ENCODE measurements around the gene UBE2I. TPM values are rescaled to one million over a fixed set of nuclear protein-coding genes. Genes with fewer than 3 reads are reported as not detected.

Gene UBE2I
- total RNA-seq, 1 donor from 2014 or later = 105 TPM

DNA sequence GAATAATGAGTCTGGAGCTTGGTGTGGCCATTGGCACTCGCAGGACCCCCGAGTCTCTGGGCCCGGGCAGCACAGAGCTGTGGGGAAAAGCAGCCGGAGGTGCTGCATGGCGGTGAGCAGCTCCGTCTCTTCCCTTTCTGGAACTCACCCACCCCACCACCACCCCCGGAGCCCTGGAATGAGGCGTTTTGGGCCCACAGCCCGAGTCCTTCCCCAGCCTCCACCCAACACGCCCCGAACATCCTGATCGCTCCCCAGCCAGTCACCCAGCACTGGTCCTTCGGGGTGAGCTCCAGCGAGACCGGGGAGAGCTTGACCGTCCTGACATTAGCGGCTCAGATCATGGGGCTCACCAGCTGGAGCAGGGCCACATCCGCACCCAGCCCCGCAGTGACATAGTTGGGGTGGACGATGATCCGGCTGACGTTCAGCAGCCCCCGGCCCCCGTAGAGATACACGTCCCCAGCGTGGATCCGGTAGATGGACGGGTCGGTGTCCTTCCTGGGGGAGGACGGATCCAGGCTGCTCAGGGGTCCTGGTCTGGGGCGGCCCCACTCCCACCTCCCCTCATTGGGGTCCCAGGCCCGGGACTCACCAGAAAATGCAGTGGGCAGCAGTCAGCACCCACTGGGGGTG, 47.1 kb upstream of the UBE2I start:
- Mint-ChIP-seq H3K27ac (ENCODE audit: unreplicated experiment) (no peak overlapping the region), H3K9me3 (ENCODE audit: low read depth) (peaks cover 3% of the 10 kb centered on the region), H3K27me3 (ENCODE audit: low read depth) (peaks cover 23% of the 10 kb centered on the region), H3K36me3 (ENCODE audit: low read depth) (no peaks in the 10 kb centered on the region), H3K4me3 (ENCODE audit: unreplicated experiment) (no peak overlapping the region), H3K4me1 (ENCODE audit: low read depth) (peaks cover 3% of the 10 kb centered on the region)
- TF ChIP-seq, protein P1, sequence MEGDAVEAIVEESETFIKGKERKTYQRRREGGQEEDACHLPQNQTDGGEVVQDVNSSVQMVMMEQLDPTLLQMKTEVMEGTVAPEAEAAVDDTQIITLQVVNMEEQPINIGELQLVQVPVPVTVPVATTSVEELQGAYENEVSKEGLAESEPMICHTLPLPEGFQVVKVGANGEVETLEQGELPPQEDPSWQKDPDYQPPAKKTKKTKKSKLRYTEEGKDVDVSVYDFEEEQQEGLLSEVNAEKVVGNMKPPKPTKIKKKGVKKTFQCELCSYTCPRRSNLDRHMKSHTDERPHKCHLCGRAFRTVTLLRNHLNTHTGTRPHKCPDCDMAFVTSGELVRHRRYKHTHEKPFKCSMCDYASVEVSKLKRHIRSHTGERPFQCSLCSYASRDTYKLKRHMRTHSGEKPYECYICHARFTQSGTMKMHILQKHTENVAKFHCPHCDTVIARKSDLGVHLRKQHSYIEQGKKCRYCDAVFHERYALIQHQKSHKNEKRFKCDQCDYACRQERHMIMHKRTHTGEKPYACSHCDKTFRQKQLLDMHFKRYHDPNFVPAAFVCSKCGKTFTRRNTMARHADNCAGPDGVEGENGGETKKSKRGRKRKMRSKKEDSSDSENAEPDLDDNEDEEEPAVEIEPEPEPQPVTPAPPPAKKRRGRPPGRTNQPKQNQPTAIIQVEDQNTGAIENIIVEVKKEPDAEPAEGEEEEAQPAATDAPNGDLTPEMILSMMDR (IDR thresholded peaks at IDR 0.05) = no peak
- DNase-seq (ENCODE audit: low spot score) = peak; percentile 74

DNA sequence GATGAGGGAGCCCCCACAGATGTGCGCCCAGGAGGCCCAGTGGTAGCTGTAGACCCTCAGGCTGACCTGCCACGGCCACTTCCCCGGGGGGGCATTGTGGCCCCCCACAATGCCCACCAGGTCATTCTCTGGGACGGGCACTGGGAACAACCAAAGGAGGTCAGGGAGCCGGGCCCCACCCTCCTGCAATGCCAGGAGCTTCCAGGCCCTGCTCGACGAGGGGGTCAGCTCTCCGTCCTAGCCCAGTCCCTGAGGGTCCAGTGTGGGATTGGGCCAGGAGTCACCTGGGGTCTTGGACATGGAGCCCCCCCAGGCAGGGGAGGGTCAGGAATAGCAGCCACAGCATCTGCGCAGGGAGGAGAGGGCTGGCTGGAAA, 46.6 kb upstream of the UBE2I start:
- H3K27ac Mint-ChIP-seq (ENCODE audit: unreplicated experiment) = no peak overlapping the region
- peaks cover 3% of the 10 kb centered on the region for H3K9me3 Mint-ChIP-seq (ENCODE audit: low read depth)
- peaks cover 23% of the 10 kb centered on the region for H3K27me3 Mint-ChIP-seq (ENCODE audit: low read depth)
- H3K4me1 Mint-ChIP-seq (ENCODE audit: low read depth) = peaks cover 3% of the 10 kb centered on the region
- no peaks in the 10 kb centered on the region for H3K36me3 Mint-ChIP-seq (ENCODE audit: low read depth)
- no peak overlapping the region for H3K4me3 Mint-ChIP-seq (ENCODE audit: unreplicated experiment)
- DNase-seq (ENCODE audit: low spot score) = peak; percentile 74
- TF ChIP-seq, protein P1 (IDR thresholded peaks at IDR 0.05) = no peak

DNA sequence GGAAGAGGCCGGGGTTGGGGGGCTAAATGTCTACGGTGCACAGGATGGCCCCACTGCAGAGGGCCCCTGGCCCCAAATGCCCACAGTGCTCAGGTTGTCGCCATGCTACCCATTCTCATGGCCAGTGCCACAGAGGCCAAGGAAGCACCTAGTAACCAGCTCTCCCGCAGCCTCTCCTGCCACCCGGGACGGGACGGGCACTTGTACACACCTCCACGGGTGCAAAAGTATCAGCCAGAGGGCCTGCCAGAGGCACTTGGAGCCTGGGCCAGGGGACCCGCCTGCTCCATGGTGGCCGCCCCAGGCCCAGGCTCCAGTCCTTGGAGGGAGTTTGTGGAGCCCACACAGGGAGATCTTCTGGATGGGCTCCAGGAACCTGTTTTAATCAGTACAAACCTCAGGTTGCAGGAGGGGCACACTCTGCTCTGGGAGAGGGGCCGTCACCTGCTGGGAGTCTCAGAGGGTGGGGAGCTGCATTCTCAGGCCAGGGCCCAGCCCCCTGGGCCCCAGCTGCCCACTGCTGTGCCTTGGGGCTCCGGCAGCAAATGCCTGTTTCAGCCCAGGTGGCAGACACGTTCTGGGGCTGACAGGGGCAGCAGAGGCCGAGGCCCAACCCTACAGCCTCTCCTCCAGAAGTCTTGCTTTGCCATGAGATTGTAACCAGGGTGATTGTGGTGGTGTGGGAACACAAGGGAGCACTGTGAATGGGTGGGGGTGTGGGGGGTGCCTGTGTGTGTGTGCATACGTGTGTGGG, 45.7 kb upstream of the UBE2I start:
- Mint-ChIP-seq H3K27ac (ENCODE audit: unreplicated experiment) (no peak overlapping the region), H3K4me1 (ENCODE audit: low read depth) (peaks cover 3% of the 10 kb centered on the region), H3K9me3 (ENCODE audit: low read depth) (peaks cover 3% of the 10 kb centered on the region), H3K27me3 (ENCODE audit: low read depth) (peaks cover 23% of the 10 kb centered on the region), H3K36me3 (ENCODE audit: low read depth) (no peaks in the 10 kb centered on the region), H3K4me3 (ENCODE audit: unreplicated experiment) (no peak overlapping the region)
- no peak for DNase-seq (ENCODE audit: low spot score)
- TF ChIP-seq, protein P1 (IDR thresholded peaks at IDR 0.05) = no peak

DNA sequence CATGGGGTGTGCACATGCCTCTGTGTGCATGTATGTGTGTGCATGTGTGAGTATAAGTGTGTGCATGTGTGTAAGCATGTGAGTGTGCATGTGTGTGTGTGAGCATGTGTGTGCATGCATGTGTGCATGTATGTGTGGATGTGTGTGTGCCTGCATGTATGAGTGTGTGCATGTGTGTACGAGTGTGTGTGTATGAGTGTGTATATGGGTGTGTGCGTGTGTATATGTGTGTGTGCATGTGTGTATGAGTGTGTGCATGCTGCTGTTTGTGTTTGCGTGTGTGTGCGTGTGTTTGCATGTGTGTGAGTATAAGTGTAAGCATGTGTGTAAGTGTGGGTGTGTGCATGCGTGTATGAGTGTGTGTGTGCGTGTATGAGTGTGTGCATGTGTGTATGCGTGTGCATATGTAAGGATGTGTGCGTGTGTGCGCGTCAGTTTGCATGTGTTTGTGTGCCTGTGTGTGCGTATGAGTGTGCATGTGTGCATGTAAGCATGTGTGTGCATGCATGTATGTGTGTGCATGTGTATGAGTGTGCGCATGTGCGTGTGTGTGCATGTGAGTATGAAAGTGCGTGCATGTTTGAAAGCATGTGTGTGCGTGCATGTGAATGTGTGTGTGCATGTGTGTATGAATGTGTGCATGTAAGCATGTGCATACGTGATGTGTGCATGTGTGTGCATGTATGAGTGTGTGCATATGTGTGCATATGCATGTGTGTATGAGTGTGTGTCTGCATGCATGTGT, 44.9 kb upstream of the UBE2I start:
- no peaks in the 10 kb centered on the region for H3K4me1 Mint-ChIP-seq (ENCODE audit: low read depth)
- no peak for DNase-seq (ENCODE audit: low spot score)
- H3K36me3 Mint-ChIP-seq (ENCODE audit: low read depth) = no peaks in the 10 kb centered on the region
- peaks cover 3% of the 10 kb centered on the region for H3K9me3 Mint-ChIP-seq (ENCODE audit: low read depth)
- no peak overlapping the region for H3K4me3 Mint-ChIP-seq (ENCODE audit: unreplicated experiment)
- no peak overlapping the region for H3K27ac Mint-ChIP-seq (ENCODE audit: unreplicated experiment)
- TF ChIP-seq, protein P1 (IDR thresholded peaks at IDR 0.05) = no peak
- peaks cover 24% of the 10 kb centered on the region for H3K27me3 Mint-ChIP-seq (ENCODE audit: low read depth)

DNA sequence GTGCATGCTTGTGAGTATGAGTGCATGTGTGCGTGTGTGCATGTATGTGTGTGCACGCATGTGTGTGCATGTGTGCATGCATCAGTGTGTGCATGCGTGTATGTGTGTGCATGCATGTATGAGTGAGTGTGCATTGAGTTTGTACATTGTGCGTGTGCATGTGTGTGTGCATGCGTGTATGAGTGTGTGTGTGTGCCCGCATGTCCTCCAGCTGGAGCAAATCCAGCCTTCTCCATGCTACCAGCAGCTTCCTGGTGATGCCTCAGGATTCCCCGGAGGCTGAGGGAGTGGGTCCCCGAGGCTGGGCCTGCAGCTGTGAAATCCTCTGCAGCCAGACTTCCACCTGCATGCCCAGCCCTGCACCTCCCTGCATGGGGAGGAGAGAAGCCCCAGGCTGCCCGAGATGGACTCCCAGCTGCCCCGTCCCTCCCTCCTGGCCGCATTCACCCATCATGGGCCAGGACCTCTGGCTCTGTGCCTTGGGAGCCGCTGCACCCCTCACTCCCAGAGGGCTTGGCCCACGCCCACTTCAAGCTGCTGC, 44.3 kb upstream of the UBE2I start:
- TF ChIP-seq, protein P1 (IDR thresholded peaks at IDR 0.05) = no peak
- no peaks in the 10 kb centered on the region for H3K4me1 Mint-ChIP-seq (ENCODE audit: low read depth)
- H3K36me3 Mint-ChIP-seq (ENCODE audit: low read depth) = no peaks in the 10 kb centered on the region
- no peak overlapping the region for H3K4me3 Mint-ChIP-seq (ENCODE audit: unreplicated experiment)
- no peak for DNase-seq (ENCODE audit: low spot score)
- no peak overlapping the region for H3K27ac Mint-ChIP-seq (ENCODE audit: unreplicated experiment)
- H3K27me3 Mint-ChIP-seq (ENCODE audit: low read depth) = peaks cover 26% of the 10 kb centered on the region
- peaks cover 3% of the 10 kb centered on the region for H3K9me3 Mint-ChIP-seq (ENCODE audit: low read depth)
